Activated CD4-positive, CD25-positive, alpha-beta regulatory T cell (primary cell): ENCODE data around the gene FBXL17.

Experiments used
- DNase-seq, 4 experiments: peaks; one replicate each; lab custom pipeline; 2025; lab: John Stamatoyannopoulos, UW

Gene FBXL17

GRCh38 chr5:107858324-107858723 is 523.6 kb downstream of the FBXL17 start:
- DNase-seq = no peak

DNA sequence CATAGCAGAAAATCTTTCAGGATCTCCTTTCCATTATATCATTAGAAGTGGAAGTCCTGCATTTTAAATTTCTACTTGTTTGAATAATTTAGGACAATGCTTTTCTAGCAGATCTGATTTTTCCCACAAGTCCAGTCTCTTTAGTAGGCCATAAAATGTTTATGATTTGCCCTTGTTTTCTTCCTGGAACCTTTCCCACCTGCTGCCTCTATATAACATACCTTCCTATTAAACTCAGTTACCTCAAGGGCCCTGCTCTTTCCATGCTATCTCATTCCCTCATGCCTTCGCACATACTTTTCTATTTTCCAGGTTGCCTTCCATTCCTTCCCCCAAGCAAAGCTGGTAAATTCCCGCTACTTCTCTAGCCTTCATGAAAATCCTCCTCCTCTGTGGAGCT is 524.1 kb downstream of the FBXL17 start:
- DNase-seq = no peak

DNA sequence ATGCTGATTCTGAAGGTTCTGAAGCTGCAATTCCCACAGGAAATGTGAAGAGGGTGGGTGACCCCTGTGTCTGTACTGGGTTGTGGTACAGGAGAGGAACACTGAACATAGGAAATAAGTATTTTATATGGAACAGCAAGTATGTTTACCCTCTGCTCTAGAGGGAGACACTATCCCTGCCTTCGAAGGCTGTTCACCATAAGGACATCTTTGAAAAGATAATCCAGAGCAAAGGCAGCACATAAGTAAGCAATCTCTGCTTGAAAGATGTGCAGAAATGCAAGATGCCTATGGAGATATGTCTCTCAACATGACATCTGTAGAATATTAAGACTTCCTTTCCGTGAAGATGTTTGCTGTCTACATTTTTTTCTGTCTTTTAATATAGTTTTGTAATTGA is 526.7 kb downstream of the FBXL17 start:
- no peak for DNase-seq

GRCh38 chr5:107853696-107854095 is 528.2 kb downstream of the FBXL17 start:
- DNase-seq = no peak

DNA sequence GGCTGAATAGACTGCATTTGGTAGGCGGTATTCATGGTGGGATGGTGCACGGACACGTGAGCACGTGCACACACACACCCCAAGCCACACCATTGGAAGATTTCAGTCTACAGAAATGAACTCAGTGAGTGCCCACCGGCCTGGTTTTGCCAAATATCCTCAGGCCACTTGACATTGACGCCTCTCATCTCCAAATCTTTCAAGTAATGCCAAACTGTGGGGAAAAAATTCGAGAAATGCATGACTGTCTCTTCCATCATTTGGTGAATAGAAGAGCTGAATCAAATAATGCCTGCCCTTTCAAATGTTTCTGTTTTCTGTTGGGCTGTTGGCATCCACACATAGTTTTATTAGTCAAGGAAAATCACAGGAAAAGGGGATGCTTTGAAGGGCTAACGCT is 528.9 kb downstream of the FBXL17 start:
- no peak for DNase-seq

GRCh38 chr5:107849118-107849517 is 532.8 kb downstream of the FBXL17 start:
- no peak for DNase-seq

GRCh38 chr5:107840592-107840991 is 541.3 kb downstream of the FBXL17 start:
- no peak for DNase-seq

GRCh38 chr5:107840161-107840560 is 541.7 kb downstream of the FBXL17 start:
- no peak for DNase-seq

GRCh38 chr5:107835096-107835495 is 546.8 kb downstream of the FBXL17 start:
- DNase-seq = no peak

- DNase-seq = no peak
These were observed 549.2 kb downstream of the FBXL17 start for GRCh38 chr5:107832746-107833145.

DNA sequence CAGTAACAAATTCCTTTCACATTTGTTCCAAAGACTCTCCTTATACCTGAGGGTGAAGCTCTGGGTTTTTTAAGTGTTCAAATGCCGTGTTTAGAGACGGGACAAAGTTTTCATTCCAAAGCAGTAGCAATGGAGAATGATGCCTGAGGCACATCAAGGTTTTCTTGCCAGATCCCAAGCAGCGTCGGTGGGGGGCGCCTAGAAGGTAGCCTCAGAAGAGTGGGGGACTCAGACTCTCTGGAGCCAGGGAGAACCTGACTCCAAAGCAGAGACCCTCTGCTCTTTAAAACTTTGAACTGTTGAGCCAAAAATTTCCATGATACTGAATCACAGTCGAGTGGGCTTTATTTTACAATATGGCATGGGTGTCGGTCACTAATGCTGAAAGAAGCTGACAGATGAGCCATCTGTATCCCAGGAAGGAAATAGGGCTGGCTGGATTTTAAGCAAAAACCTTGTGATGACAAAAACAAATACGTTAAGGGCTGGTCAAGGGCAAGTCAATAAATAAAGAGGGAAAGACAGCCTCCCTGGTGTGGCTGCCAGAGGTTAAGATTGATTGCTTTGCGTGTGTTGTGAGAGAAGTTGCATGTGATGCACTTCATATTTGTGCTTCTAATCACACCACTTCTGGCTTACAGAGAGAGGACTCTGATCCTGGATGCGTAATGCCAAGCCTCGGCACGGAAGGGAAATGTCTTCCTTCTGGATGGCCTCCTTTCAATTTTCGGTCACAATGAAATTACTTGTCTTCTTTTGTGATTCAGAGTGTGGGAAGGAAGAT is 550.1 kb downstream of the FBXL17 start:
- no peak for DNase-seq

GRCh38 chr5:107830750-107831149 is 551.1 kb downstream of the FBXL17 start:
- DNase-seq = no peak

DNA sequence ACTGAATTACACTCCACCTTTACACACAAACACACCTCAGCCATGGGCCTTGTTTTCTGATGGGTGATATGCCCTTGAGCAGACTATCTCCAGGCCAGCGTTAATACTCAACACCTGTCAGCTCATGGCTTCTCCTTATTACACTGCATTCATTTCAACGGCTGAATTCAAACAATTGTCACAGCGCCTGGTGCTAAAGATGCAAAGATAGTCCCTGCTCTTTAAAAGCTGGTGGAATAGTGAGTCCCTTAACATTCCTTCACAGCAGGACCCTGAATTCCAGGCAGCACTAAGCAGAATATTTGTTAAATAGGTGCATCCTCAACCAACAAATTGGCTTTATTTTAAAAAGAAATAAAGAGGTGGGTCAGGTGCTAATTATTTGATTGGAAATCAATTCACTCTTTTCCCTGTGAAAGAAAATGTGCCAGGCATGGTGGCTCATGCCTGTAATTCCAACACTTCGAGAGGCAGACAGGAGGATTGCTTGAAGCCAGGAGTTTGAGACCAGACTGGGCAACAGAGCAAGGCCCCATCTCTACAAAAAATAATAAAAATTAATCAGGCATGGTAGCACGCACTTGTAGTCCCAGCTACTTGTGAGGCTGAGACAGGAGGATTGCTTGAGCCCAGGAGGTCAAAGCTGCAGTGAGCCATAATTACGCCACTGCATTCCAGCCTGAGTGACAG is 555.4 kb downstream of the FBXL17 start:
- DNase-seq = no peak

GRCh38 chr5:107824821-107825220 is 557.1 kb downstream of the FBXL17 start:
- DNase-seq = no peak

DNA sequence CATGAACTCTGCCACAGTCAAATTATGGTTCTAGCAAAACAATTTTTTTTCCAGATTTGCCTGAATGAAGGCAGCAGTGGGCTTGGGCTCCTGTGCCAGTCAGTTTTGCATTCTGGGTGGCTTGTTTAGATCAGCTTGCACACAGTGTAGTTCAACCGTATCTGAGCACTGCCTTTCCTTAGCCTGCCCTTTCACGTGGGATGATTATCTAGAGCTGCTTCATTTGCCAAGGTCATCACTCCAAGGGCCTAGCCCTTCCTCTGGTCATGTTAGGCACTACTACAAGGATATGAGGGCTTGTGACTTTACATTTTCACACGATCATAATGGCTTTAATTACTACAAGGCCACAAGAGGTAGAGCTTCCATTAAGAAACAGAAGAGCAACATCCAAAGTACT is 560.6 kb downstream of the FBXL17 start:
- no peak for DNase-seq

DNA sequence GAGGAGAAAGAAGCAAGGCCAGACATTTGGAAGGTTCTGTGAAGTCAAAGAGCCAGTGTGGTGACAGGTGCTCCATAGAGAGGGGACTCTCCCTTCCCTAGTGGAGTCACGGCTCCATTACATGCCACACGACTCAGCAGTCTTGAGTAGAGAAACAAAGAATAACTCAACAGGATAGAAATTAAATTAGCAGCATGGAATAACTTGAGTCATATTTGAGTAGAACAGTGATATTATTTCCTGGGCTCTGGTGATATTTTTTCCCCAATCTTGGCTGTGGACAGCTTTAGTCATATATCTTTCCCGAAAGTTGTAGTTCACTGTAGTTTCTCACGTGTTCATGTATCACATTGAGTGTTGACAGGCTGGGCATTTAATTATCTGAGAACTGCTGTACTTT is 561.5 kb downstream of the FBXL17 start:
- no peak for DNase-seq

DNA sequence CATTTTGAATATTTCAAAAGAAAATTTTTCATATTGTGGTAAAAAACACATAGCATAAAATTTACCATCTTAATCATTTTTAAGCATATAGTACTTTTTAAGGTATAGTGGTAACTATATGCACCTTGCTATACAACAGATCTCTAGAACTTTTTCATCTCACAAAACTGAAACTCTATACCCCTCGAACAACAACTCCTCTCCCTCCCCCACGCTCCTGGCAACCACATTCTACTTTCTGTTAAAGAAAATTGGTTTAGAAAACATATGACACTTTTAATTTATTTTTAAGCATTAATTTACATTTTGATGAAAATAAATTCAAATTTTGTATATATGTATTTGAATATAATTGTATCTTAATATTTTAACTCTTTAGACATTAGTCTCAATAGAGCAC is 563.9 kb downstream of the FBXL17 start:
- no peak for DNase-seq

DNA sequence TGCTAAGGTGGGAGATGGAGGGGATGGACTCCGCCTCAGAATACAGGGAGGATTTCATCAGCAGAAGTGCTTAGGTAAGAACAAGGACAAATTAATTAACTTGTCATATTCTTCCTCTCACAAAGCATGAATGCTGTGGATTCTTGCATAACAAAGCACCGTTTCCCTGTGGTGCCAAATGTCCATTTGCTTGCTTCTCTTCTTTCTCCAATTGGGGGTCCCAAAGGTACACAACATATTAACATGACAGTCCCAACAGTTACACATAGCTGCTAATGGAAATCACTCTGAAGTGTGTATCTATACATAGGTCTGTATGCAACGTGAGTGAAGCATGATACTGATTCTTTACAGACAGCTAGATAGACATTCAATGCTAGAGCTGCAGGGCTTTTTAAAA is 564.5 kb downstream of the FBXL17 start:
- DNase-seq = no peak

- DNase-seq = no peak
These were observed 566.8 kb downstream of the FBXL17 start for GRCh38 chr5:107815109-107815508.

GRCh38 chr5:107814183-107814827 is 567.6 kb downstream of the FBXL17 start:
- DNase-seq = no peak

GRCh38 chr5:107813559-107813958 is 568.3 kb downstream of the FBXL17 start:
- no peak for DNase-seq

GRCh38 chr5:107812570-107813141 is 569.2 kb downstream of the FBXL17 start:
- no peak for DNase-seq
